ENCODE data around the gene FRRS1L.
A peak's percentile ranks its signal among the peaks of the same experiment; 100 is the strongest.

Gene FRRS1L

DNA sequence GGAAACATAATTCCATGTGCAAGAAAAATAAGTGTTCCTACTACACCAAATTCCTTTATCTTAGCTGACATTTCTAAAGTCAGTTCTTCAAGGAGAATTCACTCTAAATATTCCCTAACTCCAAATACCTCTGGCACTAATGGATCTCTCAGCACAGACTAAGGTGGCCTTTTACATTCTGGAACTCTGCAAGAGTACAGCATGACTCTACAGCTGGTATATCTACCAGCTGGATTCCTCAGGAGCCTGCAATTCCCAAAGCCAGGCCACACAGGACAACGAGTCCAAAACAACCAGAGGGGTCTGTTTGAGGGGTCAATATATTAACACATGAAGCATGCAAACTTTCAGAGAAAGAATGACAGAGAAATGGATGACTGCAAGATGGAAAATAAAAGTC, 74.5 kb downstream of the FRRS1L start:
- ATAC-seq = no peak
- Mint-ChIP-seq H3K36me3 (ENCODE audit: low read depth) (peaks cover 68% of the 10 kb centered on the region), H3K9me3 (no peaks in the 10 kb centered on the region), H3K4me3 (no peak overlapping the region), H3K4me1 (peaks cover 56% of the 10 kb centered on the region), H3K27ac (peak overlapping the region; percentile 85), H3K27me3 (no peaks in the 10 kb centered on the region)
- DNase-seq = no peak

- H3K27ac Mint-ChIP-seq = peak overlapping the region; percentile 85
- no peak for DNase-seq
- H3K27me3 Mint-ChIP-seq = no peaks in the 10 kb centered on the region
- peaks cover 68% of the 10 kb centered on the region for H3K36me3 Mint-ChIP-seq (ENCODE audit: low read depth)
- peak; percentile 97 for ATAC-seq
- peaks cover 51% of the 10 kb centered on the region for H3K4me1 Mint-ChIP-seq
- no peak overlapping the region for H3K4me3 Mint-ChIP-seq
- no peaks in the 10 kb centered on the region for H3K9me3 Mint-ChIP-seq
These were observed 74.9 kb downstream of the FRRS1L start for GRCh38 chr9:109092051-109092580.

GRCh38 chr9:109088221-109088620, 78.8 kb downstream of the FRRS1L start:
- Mint-ChIP-seq H3K27ac (no peak overlapping the region), H3K36me3 (ENCODE audit: low read depth) (peaks cover 64% of the 10 kb centered on the region)
- no peak for ATAC-seq

GRCh38 chr9:109087795-109088194, 79.3 kb downstream of the FRRS1L start:
- Mint-ChIP-seq H3K27me3 (no peaks in the 10 kb centered on the region), H3K4me1 (peaks cover 23% of the 10 kb centered on the region), H3K27ac (no peak overlapping the region), H3K4me3 (no peak overlapping the region), H3K9me3 (no peaks in the 10 kb centered on the region), H3K36me3 (ENCODE audit: low read depth) (peaks cover 63% of the 10 kb centered on the region)
- DNase-seq (no peak), ATAC-seq (no peak)

More at GRCh38 chr9:109088221-109088620, 78.8 kb downstream of the FRRS1L start:
- no peak for DNase-seq
- H3K4me1 Mint-ChIP-seq = peaks cover 24% of the 10 kb centered on the region
- H3K9me3 Mint-ChIP-seq = no peaks in the 10 kb centered on the region
- no peaks in the 10 kb centered on the region for H3K27me3 Mint-ChIP-seq
- H3K4me3 Mint-ChIP-seq = no peak overlapping the region

DNA sequence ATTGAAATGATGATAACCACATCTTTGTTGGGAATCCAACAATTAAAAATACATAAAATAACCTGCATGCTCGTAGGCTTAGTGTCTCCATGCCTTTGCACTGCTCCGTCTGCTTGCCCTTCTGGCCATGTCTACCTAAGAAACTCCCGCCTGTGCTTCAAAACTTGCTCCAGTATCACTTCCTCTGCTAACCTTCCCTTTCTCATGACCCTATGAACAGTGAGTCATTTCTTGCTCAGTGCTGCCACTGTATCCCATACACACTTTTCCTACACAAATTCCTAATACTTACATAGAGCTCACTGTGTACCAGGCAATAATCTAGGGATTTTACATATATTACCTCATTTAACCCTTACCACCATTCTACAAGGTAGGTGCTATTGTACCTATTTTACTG, 80.8 kb downstream of the FRRS1L start:
- Mint-ChIP-seq H3K36me3 (ENCODE audit: low read depth) (peaks cover 57% of the 10 kb centered on the region), H3K27ac (no peak overlapping the region)
- ATAC-seq = no peak

DNA sequence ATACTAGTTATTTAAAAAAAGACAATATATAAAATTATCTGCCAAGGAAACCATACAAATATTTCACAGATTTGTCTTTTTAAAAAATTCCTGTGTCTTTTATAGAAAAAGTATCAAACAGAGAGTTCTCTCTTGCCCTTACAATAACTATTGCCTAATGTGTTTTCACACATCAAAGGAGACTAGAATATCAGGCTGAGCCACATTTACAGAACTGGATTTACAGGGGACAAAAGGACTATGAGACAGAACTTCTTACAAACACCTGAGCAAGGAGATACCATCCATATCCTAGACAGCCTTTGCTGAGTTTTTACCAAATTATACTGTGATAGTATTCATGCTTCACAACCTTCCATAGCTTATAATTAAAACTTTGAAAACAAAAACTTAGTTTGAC, 81.5 kb downstream of the FRRS1L start:
- Mint-ChIP-seq H3K9me3 (no peaks in the 10 kb centered on the region), H3K36me3 (ENCODE audit: low read depth) (peaks cover 56% of the 10 kb centered on the region), H3K4me1 (peaks cover 10% of the 10 kb centered on the region), H3K4me3 (no peak overlapping the region), H3K27ac (no peak overlapping the region), H3K27me3 (no peaks in the 10 kb centered on the region)
- ATAC-seq = no peak
- no peak for DNase-seq

More for the DNA sequence above, 80.8 kb downstream of the FRRS1L start:
- Mint-ChIP-seq H3K27me3 (no peaks in the 10 kb centered on the region), H3K9me3 (no peaks in the 10 kb centered on the region), H3K4me1 (peaks cover 10% of the 10 kb centered on the region), H3K4me3 (no peak overlapping the region)
- no peak for DNase-seq

DNA sequence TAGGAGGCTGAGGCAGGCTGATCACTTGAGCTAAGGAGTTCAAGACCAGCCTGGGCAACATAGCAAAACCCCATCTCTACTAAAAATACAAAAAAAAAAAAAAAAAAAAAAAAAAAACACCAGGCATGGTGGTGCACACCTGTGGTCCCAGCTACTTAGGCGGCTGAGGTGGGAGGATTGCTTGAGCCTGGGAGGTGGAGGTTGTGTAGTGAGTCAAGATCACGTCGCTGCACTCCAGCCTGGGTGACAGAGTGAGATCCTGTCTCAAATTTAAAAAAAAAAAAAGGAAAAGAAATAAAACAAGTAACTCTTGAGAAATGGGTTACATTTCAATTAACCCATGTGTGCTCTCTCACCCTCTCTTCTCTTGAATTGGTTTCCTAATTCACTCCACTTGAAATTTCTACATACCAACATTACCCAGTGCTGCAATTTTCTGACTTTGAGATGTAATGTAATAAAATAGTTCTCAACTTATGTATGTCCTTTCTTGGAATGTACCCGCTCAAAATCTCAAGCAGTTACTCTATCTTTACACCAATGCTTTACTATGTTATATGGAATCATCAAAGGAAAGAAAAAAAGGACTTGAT, 83.1 kb downstream of the FRRS1L start:
- no peak for DNase-seq
- Mint-ChIP-seq H3K36me3 (ENCODE audit: low read depth) (peaks cover 60% of the 10 kb centered on the region), H3K4me1 (peaks cover 10% of the 10 kb centered on the region)

GRCh38 chr9:109083141-109083540, 83.9 kb downstream of the FRRS1L start:
- H3K27ac Mint-ChIP-seq = peak overlapping the region; percentile 55
- DNase-seq (no peak), ATAC-seq (no peak)
- H3K27me3 Mint-ChIP-seq = no peaks in the 10 kb centered on the region
- peaks cover 63% of the 10 kb centered on the region for H3K36me3 Mint-ChIP-seq (ENCODE audit: low read depth)
- peaks cover 8% of the 10 kb centered on the region for H3K4me1 Mint-ChIP-seq
- H3K4me3 Mint-ChIP-seq = no peak overlapping the region
- no peaks in the 10 kb centered on the region for H3K9me3 Mint-ChIP-seq

More for the DNA sequence above, 83.1 kb downstream of the FRRS1L start:
- Mint-ChIP-seq H3K9me3 (no peaks in the 10 kb centered on the region), H3K27me3 (no peaks in the 10 kb centered on the region), H3K27ac (no peak overlapping the region), H3K4me3 (no peak overlapping the region)
- no peak for ATAC-seq

GRCh38 chr9:109082091-109082620, 84.9 kb downstream of the FRRS1L start:
- peaks cover 66% of the 10 kb centered on the region for H3K36me3 Mint-ChIP-seq (ENCODE audit: low read depth)
- H3K4me1 Mint-ChIP-seq = peaks cover 8% of the 10 kb centered on the region
- no peaks in the 10 kb centered on the region for H3K27me3 Mint-ChIP-seq
- DNase-seq (no peak), ATAC-seq (no peak)
- H3K9me3 Mint-ChIP-seq = no peaks in the 10 kb centered on the region
- H3K27ac Mint-ChIP-seq = no peak overlapping the region
- H3K4me3 Mint-ChIP-seq = no peak overlapping the region
